K562 (cell line): ENCODE data around the gene PPP1R13L. TPM values are rescaled to one million over a fixed set of nuclear protein-coding genes. Genes with fewer than 3 reads are reported as not detected.
A peak's percentile ranks its signal among the peaks of the same experiment; 100 is the strongest.

Experiments
- ARID1B ChIP-seq: fragments of 450-650 bp; IDR thresholded peaks from 2 replicates; pipeline ENCODE4 v1.6.1; 2016; ENCODE audit warnings: antibody characterized with exemption, mild to moderate bottlenecking, inconsistent platforms
- HMG20B ChIP-seq: fragments of 250-450 bp; sonication (Bioruptor Pico); IDR thresholded peaks from 2 replicates; pipeline ENCODE4 v1.5.0; 2021; ENCODE audit warnings: mild to moderate bottlenecking
- MECOM ChIP-seq: fragments of 250-450 bp; sonication (Bioruptor Pico); IDR thresholded peaks from 2 replicates; pipeline ENCODE4 v1.8.0; 2022; ENCODE audit warnings: inconsistent platforms
- PHF8 ChIP-seq: fragments of 200-600 bp; sonication (generic); IDR thresholded peaks from 2 replicates; pipeline ENCODE4 v1.6.1; 2012; ENCODE audit warnings: mixed run types, mild to moderate bottlenecking, inconsistent platforms, low read length, moderate library complexity, borderline replicate concordance
- POLR2A ChIP-seq: fragments of 450-650 bp; conservative IDR thresholded peaks from 2 replicates; pipeline ENCODE4 v1.6.1; 2016
- RBM39 ChIP-seq: fragments of 200-400 bp; formaldehyde crosslinking; optimal IDR thresholded peaks from 2 replicates; pipeline ENCODE3; 2018; ENCODE audit warnings: low read depth, low read length
- SRF ChIP-seq, 2 experiments: fragments of 250-450, 450-650 bp in 1 of 2; sonication (Bioruptor Pico) in 1 of 2; sonication (generic) in 1 of 2; formaldehyde crosslinking; IDR thresholded peaks; 2 replicates each; pipeline versions ENCODE4 v1.5.0 to v1.5.1; 2020 to 2022; ENCODE audit warnings: mild to moderate bottlenecking in 1 of 2, missing genetic modification reagents in 1 of 2
- TBL1XR1 ChIP-seq, 2 experiments: IDR thresholded peaks; 2 replicates each; pipeline ENCODE4 v1.6.1; 2012; ENCODE audit warnings: improper control_type of control experiment in 2 of 2, low read length in 2 of 2, mild to moderate bottlenecking in 1 of 2
- TGIF2 ChIP-seq: sonication (generic); formaldehyde crosslinking; IDR thresholded peaks from 2 replicates; pipeline ENCODE4 v1.8.1; 2022; ENCODE audit warnings: mild to moderate bottlenecking, missing genetic modification reagents, moderate library complexity
- WHSC1 ChIP-seq: IDR thresholded peaks from one replicate; pipeline ENCODE4 v1.6.1; 2012; ENCODE audit warnings: low read length, control low read depth, inconsistent platforms
- ZC3H4 ChIP-seq: sonication (generic); formaldehyde crosslinking; IDR thresholded peaks from 2 replicates; pipeline ENCODE4 v1.9.0; 2021; ENCODE audit warnings: missing genetic modification reagents, borderline replicate concordance
- ZNF12 ChIP-seq: sonication (generic); formaldehyde crosslinking; IDR thresholded peaks from 2 replicates; pipeline ENCODE4 v1.4.0; 2020; ENCODE audit warnings: mild to moderate bottlenecking, missing genetic modification reagents
- ZNF239 ChIP-seq: fragments of 250-450 bp; sonication (Bioruptor Pico); IDR thresholded peaks from 2 replicates; pipeline ENCODE4 v1.4.0; 2020; ENCODE audit warnings: mild to moderate bottlenecking
- polyA plus RNA-seq, 8 experiments: library from polyadenylated mRNA; depleted of rRNA in 4 of 8; stranded (reverse) in 5 of 8; unstranded in 3 of 8; fragments of >200 nt; fragmentation: Nextera tagmentation in 2 of 8; fragmentation: Illumina TruSeq in 1 of 8; extraction: Ambion mirVana in 2 of 8; extraction: Trizol in 1 of 8; gene quantifications; 2 replicates each; pipeline versions ENCODE4 v1.2.1 to v1.2.3, GENCODE V29; 2011 to 2014; ENCODE audit warnings: inconsistent platforms in 1 of 8, missing spikeins in 1 of 8
- total RNA-seq, 7 experiments: library from RNA; depleted of rRNA in 6 of 7; stranded (reverse); fragments of >200 nt in 6 of 7; fragmentation: Illumina TruSeq in 2 of 7; extraction: Trizol in 2 of 7; gene quantifications; 2 replicates each; pipeline versions ENCODE4 v1.2.1 to v1.2.3, GENCODE V29; 2011 to 2021; ENCODE audit warnings: low replicate concordance in 1 of 7
- TF ChIP-seq, protein P1 (sequence below): fragments of 250-450 bp; sonication (Bioruptor Pico); IDR thresholded peaks from 2 replicates; pipeline ENCODE4 v1.8.0; 2021; ENCODE audit warnings: mild to moderate bottlenecking, moderate library complexity
- TF ChIP-seq, protein P2 (sequence below): fragments of 450-650 bp; conservative IDR thresholded peaks from 2 replicates; pipeline ENCODE4 v1.6.1; 2016; ENCODE audit warnings: missing genetic modification characterization, low read depth, mild to moderate bottlenecking, control low read depth, missing compliant biosample characterization
- TF ChIP-seq, protein P3 (sequence below): IDR thresholded peaks from 3 replicates; pipeline ENCODE4 v1.6.1; 2011; ENCODE audit warnings: borderline replicate concordance, mild to moderate bottlenecking, moderate library complexity; ENCODE audit not compliant: insufficient read length; ENCODE audit errors: extremely low read depth
- TF ChIP-seq, protein P4 (sequence below): sonication (generic); formaldehyde crosslinking; IDR thresholded peaks from 2 replicates; pipeline ENCODE4 v1.9.0; 2022; ENCODE audit warnings: mild to moderate bottlenecking, missing genetic modification reagents
- TF ChIP-seq, protein P5 (sequence below): fragments of 450-650 bp; IDR thresholded peaks from 2 replicates; pipeline ENCODE4 v1.6.1; 2018; ENCODE audit warnings: mild to moderate bottlenecking, low read depth; ENCODE audit not compliant: partially characterized antibody

Gene PPP1R13L
- total and polyA plus RNA-seq, 9 of the 15 experiments (the other 6 are each of a cell fraction or from before 2014, with no cell fraction given), result 0.32 to 6.7 (median 2.0) TPM

DNA sequence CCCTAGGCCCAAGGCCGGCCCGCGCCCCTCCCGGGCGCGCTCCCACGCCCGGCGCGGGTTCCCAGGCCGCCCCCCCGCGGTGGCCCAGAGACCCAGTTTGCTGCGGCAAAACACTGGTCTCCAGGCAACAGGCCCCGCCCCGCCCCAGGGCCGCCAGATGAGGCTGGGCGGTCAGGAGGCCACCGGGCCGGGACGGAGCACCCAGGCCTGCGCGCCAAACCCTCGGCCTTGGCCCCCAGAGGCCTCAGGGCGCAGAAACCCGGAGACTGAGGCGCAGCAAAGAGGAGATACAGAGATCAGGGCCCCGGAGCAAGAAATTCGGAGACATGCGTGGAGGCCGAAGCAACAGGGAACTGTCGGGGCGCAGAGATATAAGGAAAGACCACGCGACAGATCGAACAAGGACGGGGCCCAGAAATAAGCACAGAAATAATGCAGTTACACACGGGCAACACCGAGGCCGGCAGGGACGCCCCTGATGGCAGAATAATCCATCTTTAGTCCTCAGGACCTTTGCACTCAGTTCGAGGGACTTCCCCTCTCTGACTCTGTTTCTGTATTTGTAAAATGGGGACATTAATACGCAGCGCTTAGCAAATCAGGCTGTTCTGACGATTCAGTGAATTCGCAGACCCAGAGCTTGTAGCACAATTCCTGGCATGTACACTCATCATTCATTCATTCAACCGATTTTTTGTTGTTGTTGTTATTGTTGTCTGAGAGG, 39.6 kb upstream of the PPP1R13L start (continued):
- TF ChIP-seq TBL1XR1 (IDR thresholded peaks at IDR 0.05; ENCODE audit: low read length in 2 of 2), result no peak
- TF ChIP-seq, protein P1, sequence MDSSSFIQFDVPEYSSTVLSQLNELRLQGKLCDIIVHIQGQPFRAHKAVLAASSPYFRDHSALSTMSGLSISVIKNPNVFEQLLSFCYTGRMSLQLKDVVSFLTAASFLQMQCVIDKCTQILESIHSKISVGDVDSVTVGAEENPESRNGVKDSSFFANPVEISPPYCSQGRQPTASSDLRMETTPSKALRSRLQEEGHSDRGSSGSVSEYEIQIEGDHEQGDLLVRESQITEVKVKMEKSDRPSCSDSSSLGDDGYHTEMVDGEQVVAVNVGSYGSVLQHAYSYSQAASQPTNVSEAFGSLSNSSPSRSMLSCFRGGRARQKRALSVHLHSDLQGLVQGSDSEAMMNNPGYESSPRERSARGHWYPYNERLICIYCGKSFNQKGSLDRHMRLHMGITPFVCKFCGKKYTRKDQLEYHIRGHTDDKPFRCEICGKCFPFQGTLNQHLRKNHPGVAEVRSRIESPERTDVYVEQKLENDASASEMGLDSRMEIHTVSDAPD, result no peak
- peak; percentile 58 for TF ChIP-seq POLR2A
- TF ChIP-seq ZNF239 (CRISPR knock-in tag), result no peak; the same call in 1 of the 2 replicates
- TF ChIP-seq, protein P2, sequence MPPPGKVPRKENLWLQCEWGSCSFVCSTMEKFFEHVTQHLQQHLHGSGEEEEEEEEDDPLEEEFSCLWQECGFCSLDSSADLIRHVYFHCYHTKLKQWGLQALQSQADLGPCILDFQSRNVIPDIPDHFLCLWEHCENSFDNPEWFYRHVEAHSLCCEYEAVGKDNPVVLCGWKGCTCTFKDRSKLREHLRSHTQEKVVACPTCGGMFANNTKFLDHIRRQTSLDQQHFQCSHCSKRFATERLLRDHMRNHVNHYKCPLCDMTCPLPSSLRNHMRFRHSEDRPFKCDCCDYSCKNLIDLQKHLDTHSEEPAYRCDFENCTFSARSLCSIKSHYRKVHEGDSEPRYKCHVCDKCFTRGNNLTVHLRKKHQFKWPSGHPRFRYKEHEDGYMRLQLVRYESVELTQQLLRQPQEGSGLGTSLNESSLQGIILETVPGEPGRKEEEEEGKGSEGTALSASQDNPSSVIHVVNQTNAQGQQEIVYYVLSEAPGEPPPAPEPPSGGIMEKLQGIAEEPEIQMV (tag), result no peak
- TF ChIP-seq, protein P3, sequence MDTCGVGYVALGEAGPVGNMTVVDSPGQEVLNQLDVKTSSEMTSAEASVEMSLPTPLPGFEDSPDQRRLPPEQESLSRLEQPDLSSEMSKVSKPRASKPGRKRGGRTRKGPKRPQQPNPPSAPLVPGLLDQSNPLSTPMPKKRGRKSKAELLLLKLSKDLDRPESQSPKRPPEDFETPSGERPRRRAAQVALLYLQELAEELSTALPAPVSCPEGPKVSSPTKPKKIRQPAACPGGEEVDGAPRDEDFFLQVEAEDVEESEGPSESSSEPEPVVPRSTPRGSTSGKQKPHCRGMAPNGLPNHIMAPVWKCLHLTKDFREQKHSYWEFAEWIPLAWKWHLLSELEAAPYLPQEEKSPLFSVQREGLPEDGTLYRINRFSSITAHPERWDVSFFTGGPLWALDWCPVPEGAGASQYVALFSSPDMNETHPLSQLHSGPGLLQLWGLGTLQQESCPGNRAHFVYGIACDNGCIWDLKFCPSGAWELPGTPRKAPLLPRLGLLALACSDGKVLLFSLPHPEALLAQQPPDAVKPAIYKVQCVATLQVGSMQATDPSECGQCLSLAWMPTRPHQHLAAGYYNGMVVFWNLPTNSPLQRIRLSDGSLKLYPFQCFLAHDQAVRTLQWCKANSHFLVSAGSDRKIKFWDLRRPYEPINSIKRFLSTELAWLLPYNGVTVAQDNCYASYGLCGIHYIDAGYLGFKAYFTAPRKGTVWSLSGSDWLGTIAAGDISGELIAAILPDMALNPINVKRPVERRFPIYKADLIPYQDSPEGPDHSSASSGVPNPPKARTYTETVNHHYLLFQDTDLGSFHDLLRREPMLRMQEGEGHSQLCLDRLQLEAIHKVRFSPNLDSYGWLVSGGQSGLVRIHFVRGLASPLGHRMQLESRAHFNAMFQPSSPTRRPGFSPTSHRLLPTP, result no peak
- TF ChIP-seq ARID1B, result peak; percentile 35; the same call in 1 of the 2 replicates
- TF ChIP-seq TGIF2 (CRISPR knock-in tag), result no peak
- 0 out of 4 replicates have a peak, but pooled peaks of 1 of the 2 experiments have one; percentile 43 for TF ChIP-seq SRF (CRISPR knock-in tag; IDR thresholded peaks at IDR 0.05)
- TF ChIP-seq ZNF12 (CRISPR knock-in tag), result peak; percentile 63; the same call in 1 of the 2 replicates
- TF ChIP-seq MECOM, result no peak
- no peak for TF ChIP-seq HMG20B (CRISPR knock-in tag)
- no peak for TF ChIP-seq RBM39
- TF ChIP-seq PHF8, result peak; percentile 72; the same call in 1 of the 2 replicates
- TF ChIP-seq, protein P4, sequence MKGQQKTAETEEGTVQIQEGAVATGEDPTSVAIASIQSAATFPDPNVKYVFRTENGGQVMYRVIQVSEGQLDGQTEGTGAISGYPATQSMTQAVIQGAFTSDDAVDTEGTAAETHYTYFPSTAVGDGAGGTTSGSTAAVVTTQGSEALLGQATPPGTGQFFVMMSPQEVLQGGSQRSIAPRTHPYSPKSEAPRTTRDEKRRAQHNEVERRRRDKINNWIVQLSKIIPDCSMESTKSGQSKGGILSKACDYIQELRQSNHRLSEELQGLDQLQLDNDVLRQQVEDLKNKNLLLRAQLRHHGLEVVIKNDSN (CRISPR knock-in tag), result no peak
- no peak for TF ChIP-seq WHSC1
- TF ChIP-seq ZC3H4 (CRISPR knock-in tag), result peak; percentile 68; the same call in 1 of the 2 replicates
- TF ChIP-seq, protein P5, sequence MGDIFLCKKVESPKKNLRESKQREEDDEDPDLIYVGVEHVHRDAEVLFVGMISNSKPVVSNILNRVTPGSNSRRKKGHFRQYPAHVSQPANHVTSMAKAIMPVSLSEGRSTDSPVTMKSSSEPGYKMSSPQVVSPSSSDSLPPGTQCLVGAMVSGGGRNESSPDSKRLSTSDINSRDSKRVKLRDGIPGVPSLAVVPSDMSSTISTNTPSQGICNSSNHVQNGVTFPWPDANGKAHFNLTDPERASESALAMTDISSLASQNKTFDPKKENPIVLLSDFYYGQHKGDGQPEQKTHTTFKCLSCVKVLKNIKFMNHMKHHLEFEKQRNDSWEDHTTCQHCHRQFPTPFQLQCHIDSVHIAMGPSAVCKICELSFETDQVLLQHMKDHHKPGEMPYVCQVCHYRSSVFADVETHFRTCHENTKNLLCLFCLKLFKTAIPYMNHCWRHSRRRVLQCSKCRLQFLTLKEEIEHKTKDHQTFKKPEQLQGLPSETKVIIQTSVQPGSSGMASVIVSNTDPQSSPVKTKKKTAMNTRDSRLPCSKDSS, result no peak
